ENCODE results near the gene BNC1. TPM values are rescaled to one million over a fixed set of nuclear protein-coding genes. Genes with fewer than 3 reads are reported as not detected.

BNC1 gene, protein sequence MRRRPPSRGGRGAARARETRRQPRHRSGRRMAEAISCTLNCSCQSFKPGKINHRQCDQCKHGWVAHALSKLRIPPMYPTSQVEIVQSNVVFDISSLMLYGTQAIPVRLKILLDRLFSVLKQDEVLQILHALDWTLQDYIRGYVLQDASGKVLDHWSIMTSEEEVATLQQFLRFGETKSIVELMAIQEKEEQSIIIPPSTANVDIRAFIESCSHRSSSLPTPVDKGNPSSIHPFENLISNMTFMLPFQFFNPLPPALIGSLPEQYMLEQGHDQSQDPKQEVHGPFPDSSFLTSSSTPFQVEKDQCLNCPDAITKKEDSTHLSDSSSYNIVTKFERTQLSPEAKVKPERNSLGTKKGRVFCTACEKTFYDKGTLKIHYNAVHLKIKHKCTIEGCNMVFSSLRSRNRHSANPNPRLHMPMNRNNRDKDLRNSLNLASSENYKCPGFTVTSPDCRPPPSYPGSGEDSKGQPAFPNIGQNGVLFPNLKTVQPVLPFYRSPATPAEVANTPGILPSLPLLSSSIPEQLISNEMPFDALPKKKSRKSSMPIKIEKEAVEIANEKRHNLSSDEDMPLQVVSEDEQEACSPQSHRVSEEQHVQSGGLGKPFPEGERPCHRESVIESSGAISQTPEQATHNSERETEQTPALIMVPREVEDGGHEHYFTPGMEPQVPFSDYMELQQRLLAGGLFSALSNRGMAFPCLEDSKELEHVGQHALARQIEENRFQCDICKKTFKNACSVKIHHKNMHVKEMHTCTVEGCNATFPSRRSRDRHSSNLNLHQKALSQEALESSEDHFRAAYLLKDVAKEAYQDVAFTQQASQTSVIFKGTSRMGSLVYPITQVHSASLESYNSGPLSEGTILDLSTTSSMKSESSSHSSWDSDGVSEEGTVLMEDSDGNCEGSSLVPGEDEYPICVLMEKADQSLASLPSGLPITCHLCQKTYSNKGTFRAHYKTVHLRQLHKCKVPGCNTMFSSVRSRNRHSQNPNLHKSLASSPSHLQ
- total RNA-seq, result 10.6 and 16.4 TPM in 2 replicates

DNA sequence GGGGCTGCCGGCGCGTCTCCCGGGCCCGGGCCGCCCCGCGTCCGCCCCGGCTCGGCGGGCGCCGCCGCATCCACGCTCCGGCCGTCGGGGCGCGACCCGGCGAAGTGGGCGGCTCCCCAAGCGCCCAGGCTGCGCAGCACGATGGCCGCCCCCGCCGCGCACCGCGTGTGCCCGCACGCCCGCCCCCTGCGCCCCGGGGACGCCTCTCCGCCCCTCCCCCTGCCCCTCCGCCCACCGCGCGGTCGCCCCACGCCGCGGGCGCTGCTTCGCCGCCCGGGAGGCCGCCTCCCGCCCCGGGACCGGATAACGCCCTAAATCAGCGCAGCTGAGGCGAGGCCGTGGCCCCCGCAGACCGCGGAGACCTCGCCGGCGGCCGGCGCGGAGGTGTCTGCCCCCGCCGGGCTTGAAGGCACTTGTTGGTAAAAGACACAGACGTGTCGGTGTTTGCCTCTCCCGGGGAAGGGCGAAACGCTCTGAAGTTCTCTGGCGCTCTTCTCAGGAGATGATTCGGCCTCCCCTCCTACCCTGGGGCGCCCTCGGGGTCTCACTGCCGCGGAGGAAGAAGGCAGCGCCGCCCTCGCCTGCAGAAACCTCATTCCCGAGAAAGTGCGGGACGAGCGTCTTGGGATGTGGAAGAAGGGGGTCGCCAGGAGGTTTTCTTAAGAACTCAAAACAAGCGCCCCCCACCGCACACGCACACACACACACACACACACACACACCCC, at the start of gene BNC1:
TSS of gene BNC1 (minus strand) at position 106 of the 725 bp plus-strand sequence. CDS start at position 70, 36 bp downstream.
- no peak for DNase-seq (ENCODE audit: low read depth)
- H3K4me3 ChIP-seq (ENCODE audit: low read depth, low read length), result peak within 1 kb of the TSS; percentile 86
- TF ChIP-seq, protein P1, sequence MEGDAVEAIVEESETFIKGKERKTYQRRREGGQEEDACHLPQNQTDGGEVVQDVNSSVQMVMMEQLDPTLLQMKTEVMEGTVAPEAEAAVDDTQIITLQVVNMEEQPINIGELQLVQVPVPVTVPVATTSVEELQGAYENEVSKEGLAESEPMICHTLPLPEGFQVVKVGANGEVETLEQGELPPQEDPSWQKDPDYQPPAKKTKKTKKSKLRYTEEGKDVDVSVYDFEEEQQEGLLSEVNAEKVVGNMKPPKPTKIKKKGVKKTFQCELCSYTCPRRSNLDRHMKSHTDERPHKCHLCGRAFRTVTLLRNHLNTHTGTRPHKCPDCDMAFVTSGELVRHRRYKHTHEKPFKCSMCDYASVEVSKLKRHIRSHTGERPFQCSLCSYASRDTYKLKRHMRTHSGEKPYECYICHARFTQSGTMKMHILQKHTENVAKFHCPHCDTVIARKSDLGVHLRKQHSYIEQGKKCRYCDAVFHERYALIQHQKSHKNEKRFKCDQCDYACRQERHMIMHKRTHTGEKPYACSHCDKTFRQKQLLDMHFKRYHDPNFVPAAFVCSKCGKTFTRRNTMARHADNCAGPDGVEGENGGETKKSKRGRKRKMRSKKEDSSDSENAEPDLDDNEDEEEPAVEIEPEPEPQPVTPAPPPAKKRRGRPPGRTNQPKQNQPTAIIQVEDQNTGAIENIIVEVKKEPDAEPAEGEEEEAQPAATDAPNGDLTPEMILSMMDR (conservative IDR thresholded peaks at IDR 0.05; ENCODE audit: low read depth, low read length), result no peak

DNA sequence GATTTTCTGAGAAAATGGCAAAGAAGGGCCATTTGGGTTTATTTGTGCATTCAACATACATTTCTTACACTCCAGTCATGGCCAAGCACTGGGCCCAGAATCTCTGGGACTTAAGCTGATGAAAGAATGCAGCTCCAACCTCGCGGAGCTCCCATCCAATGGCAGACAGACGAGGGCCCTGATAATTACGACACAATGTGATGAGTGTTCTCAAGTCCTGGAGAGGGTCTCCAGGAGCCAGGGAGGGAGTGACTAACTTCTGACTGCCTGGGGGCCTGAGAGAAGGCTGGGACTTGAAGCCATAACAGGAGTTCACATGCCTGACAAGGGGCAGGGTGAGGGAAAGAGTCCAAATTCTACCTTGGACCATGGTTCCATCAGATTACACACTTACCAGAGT, 42.6 kb upstream of the BNC1 start:
- no peak overlapping the region for H3K4me3 ChIP-seq (ENCODE audit: low read depth, low read length)
- DNase-seq (ENCODE audit: low read depth), result no peak
- TF ChIP-seq, protein P1 (conservative IDR thresholded peaks at IDR 0.05; ENCODE audit: low read depth, low read length), result no peak

DNA sequence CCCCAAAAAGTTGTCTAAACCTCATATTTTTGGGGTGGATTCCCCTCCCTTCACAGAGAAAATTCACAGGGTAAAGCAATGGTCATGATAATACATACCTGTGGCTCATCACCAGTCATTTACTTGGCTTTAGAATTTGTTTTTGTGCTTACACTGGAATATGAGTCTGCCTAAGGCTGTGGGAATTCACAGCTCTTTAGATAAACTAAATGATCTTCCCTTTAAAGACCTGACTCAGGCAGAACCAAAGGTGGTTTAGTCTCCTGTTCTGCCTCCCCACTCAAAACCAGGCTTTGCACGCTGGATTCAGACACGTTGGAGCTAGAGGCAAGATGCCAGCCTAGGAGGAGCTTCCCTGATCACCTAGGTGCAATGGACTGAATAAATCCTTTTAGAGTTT, 40.3 kb upstream of the BNC1 start:
- H3K4me3 ChIP-seq (ENCODE audit: low read depth, low read length), result no peak overlapping the region
- no peak for DNase-seq (ENCODE audit: low read depth)
- TF ChIP-seq, protein P1 (conservative IDR thresholded peaks at IDR 0.05; ENCODE audit: low read depth, low read length), result no peak

DNA sequence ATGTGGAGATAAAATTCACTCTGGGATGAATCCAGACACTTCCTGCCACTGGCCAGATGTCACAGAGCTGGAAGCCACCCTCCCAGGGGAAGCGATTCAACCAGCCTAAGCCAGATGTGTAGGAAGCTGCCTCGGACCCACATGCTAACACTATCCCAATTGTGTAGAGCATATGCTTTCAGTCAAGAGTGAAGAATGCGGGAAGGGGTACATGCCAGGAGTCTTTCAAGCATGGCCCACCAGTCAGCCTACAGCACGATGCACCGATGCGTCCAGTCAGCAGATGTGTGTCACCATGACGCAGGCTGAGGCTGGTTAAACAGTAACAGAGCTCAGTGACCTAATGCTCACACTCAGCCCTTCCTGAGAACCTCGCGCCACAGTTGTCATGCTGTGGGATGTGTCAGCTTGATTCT, 38.8 kb upstream of the BNC1 start:
- DNase-seq (ENCODE audit: low read depth), result peak; percentile 99
- no peak overlapping the region for H3K4me3 ChIP-seq (ENCODE audit: low read depth, low read length)
- TF ChIP-seq, protein P1 (conservative IDR thresholded peaks at IDR 0.05; ENCODE audit: low read depth, low read length), result no peak

DNA sequence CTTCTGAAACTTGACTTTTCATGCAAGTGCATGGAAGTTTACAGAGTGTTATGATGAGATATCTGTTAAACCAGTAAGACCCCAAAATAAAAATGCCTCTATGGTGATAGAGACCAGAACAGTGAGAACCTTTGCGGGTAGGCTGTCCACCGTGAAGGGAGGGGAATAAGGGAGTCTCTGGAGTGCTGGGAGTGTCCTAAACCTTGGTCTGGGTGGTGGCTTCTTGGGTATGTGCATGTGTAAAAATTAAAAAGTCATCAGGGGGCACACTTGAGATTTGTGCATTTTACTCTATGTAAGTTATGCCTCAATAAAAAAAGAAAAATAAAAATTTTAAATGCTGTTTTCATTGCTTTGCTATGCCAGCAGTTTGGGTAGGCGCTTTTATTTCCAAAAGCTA, 38.2 kb upstream of the BNC1 start:
- H3K4me3 ChIP-seq (ENCODE audit: low read depth, low read length), result no peak overlapping the region
- no peak for DNase-seq (ENCODE audit: low read depth)
- TF ChIP-seq, protein P1 (conservative IDR thresholded peaks at IDR 0.05; ENCODE audit: low read depth, low read length), result no peak

DNA sequence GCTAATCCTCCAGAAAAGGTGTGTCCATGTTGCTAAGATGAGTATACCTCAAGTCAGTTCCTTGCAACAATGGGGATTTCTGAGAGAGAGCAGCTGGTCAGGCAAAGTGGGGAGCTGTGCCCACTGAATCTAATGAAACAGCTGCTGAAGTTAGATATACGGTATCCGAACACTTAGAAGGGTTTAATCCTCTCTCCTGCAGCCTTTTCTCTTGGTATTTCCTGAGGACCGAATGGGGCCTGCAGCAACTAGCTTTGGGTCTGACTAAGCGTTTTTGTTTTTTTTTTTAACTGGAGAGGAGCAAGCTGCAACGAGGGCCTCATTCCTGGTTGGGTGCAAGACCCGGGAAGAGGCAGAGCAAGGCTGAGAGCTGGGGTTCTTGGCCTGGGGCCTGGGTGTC, 37.6 kb upstream of the BNC1 start:
- H3K4me3 ChIP-seq (ENCODE audit: low read depth, low read length), result no peak overlapping the region
- no peak for DNase-seq (ENCODE audit: low read depth)
- TF ChIP-seq, protein P1 (conservative IDR thresholded peaks at IDR 0.05; ENCODE audit: low read depth, low read length), result no peak

All from epithelial cell of proximal tubule (primary cell).